H9 (cell line): ENCODE data around the gene RNF186. TPM values are rescaled to one million over a fixed set of nuclear protein-coding genes. Genes with fewer than 3 reads are reported as not detected.

Experiments used
- DNase-seq: peaks from one replicate; pipeline ENCODE4 v3.0.0-alpha.2; 2017
- H2AFZ ChIP-seq: one replicate; pipeline ENCODE4 v1.6.1; 2013; ENCODE audit warnings: mild to moderate bottlenecking, low read length, control low read depth, moderate library complexity
- H2AK5ac ChIP-seq: 2 replicates; pipeline ENCODE4 v1.6.1; 2013; ENCODE audit warnings: low read length, control low read depth, mixed read lengths; ENCODE audit not compliant: insufficient read length
- H2BK120ac ChIP-seq: one replicate; pipeline ENCODE4 v1.6.1; 2013; ENCODE audit warnings: low read depth, mild to moderate bottlenecking, low read length, control low read depth, inconsistent platforms; ENCODE audit not compliant: poor library complexity, severe bottlenecking
- H2BK12ac ChIP-seq: 2 replicates; pipeline ENCODE4 v1.6.1; 2013; ENCODE audit warnings: low read length, control low read depth, mixed read lengths, low read depth; ENCODE audit not compliant: insufficient read length
- H2BK15ac ChIP-seq: 2 replicates; pipeline ENCODE4 v1.6.1; 2013; ENCODE audit warnings: low read depth, low read length, control low read depth
- H2BK20ac ChIP-seq: one replicate; pipeline ENCODE4 v1.6.1; 2013; ENCODE audit warnings: low read depth, mild to moderate bottlenecking, low read length, control low read depth, inconsistent platforms; ENCODE audit not compliant: poor library complexity, severe bottlenecking
- H2BK5ac ChIP-seq: 2 replicates; pipeline ENCODE4 v1.6.1; 2013; ENCODE audit warnings: low read length, control low read depth, mixed read lengths; ENCODE audit not compliant: insufficient read length
- H3K14ac ChIP-seq: 2 replicates; pipeline ENCODE4 v1.6.1; 2013; ENCODE audit warnings: low read length, control low read depth; ENCODE audit not compliant: insufficient read depth
- H3K18ac ChIP-seq: 2 replicates; pipeline ENCODE4 v1.6.1; 2013; ENCODE audit warnings: low read depth, mild to moderate bottlenecking, mixed read lengths, low read length, control low read depth; ENCODE audit not compliant: insufficient read length
- H3K23ac ChIP-seq: 2 replicates; pipeline ENCODE4 v1.6.1; 2013; ENCODE audit warnings: low read length, control low read depth, mixed read lengths, low read depth; ENCODE audit not compliant: insufficient read length
- H3K23me2 ChIP-seq: 2 replicates; pipeline ENCODE4 v1.6.1; 2013; ENCODE audit warnings: low read depth, mild to moderate bottlenecking, mixed read lengths, low read length, control low read depth; ENCODE audit not compliant: insufficient read length, poor library complexity, severe bottlenecking
- H3K27ac ChIP-seq: 2 replicates; pipeline ENCODE4 v1.5.1; 2013; ENCODE audit warnings: low read length, control low read depth, mixed read lengths, low read depth; ENCODE audit not compliant: insufficient read length
- H3K27me3 ChIP-seq: 2 replicates; pipeline ENCODE4 v1.6.1; 2013; ENCODE audit warnings: low read length, control low read depth, inconsistent platforms; ENCODE audit not compliant: insufficient read depth
- H3K4ac ChIP-seq: 2 replicates; pipeline ENCODE4 v1.6.1; 2013; ENCODE audit warnings: low read depth, mild to moderate bottlenecking, control low read depth, inconsistent platforms, low read length, moderate library complexity
- H3K4me1 ChIP-seq: 2 replicates; pipeline ENCODE4 v1.6.1; 2013; ENCODE audit warnings: low read length, control low read depth, inconsistent platforms; ENCODE audit not compliant: insufficient read depth
- H3K4me2 ChIP-seq: 2 replicates; pipeline ENCODE4 v1.6.1; 2013; ENCODE audit warnings: low read length, control low read depth, mixed read lengths; ENCODE audit not compliant: insufficient read length, insufficient read depth
- H3K56ac ChIP-seq: 2 replicates; pipeline ENCODE4 v1.6.1; 2013; ENCODE audit warnings: low read depth, mild to moderate bottlenecking, mixed read lengths, low read length, control low read depth; ENCODE audit not compliant: insufficient read length
- H3K79me1 ChIP-seq: 2 replicates; pipeline ENCODE4 v1.6.1; 2013; ENCODE audit warnings: low read depth, mild to moderate bottlenecking, moderate library complexity, low read length, control low read depth, inconsistent platforms; ENCODE audit not compliant: insufficient read depth, poor library complexity, severe bottlenecking
- H3K79me2 ChIP-seq: 2 replicates; pipeline ENCODE4 v1.6.1; 2013; ENCODE audit warnings: low read length, control low read depth, inconsistent platforms; ENCODE audit not compliant: insufficient read depth
- H3K9ac ChIP-seq: 2 replicates; pipeline ENCODE4 v1.6.1; 2013; ENCODE audit warnings: low read length, control low read depth, mixed read lengths; ENCODE audit not compliant: insufficient read length; ENCODE audit errors: extremely low read depth
- H3K9me3 ChIP-seq: one replicate; pipeline ENCODE4 v1.6.1; 2013; ENCODE audit warnings: low read depth, low read length, inconsistent platforms; ENCODE audit not compliant: control insufficient read depth
- H3T11ph ChIP-seq: one replicate; pipeline ENCODE4 v1.6.1; 2013; ENCODE audit warnings: mild to moderate bottlenecking, low read length, control low read depth, inconsistent platforms
- H4K20me1 ChIP-seq: one replicate; pipeline ENCODE4 v1.6.1; 2013; ENCODE audit not compliant: control insufficient read depth, insufficient read length, insufficient read depth
- H4K5ac ChIP-seq: 2 replicates; pipeline ENCODE4 v1.6.1; 2013; ENCODE audit warnings: low read depth, mild to moderate bottlenecking, mixed read lengths, low read length, control low read depth; ENCODE audit not compliant: insufficient read length
- H4K8ac ChIP-seq: replicated peaks from 2 replicates; pipeline ENCODE4 v1.6.1; 2013; ENCODE audit warnings: low read length, control low read depth, mixed read lengths, low read depth; ENCODE audit not compliant: insufficient read length
- H4K91ac ChIP-seq: 2 replicates; pipeline ENCODE4 v1.6.1; 2013; ENCODE audit warnings: low read depth, mild to moderate bottlenecking, moderate library complexity, mixed read lengths, low read length, control low read depth; ENCODE audit not compliant: insufficient read length
- H3K27ac Mint-ChIP-seq, 3 experiments: 2 replicates in 2 of 3; 3 replicates in 1 of 3; pipeline ENCODE4 v1.8.0; 2020 to 2021; ENCODE audit warnings: mixed read lengths in 3 of 3, mild to moderate bottlenecking in 1 of 3, moderate library complexity in 1 of 3
- H3K27me3 Mint-ChIP-seq: 2 replicates; pipeline ENCODE4 v1.8.0; 2021; ENCODE audit warnings: low read depth, mild to moderate bottlenecking, moderate library complexity, mixed read lengths
- H3K36me3 Mint-ChIP-seq, 3 experiments: 2 replicates in 2 of 3; 3 replicates in 1 of 3; pipeline ENCODE4 v1.8.0; 2020 to 2021; ENCODE audit warnings: low read depth in 3 of 3, mixed read lengths in 3 of 3; ENCODE audit not compliant: insufficient read depth in 1 of 3
- H3K4me1 Mint-ChIP-seq, 2 experiments: 2 replicates each; pipeline ENCODE4 v1.8.0; 2020; ENCODE audit warnings: mixed read lengths in 2 of 2
- H3K4me3 Mint-ChIP-seq, 2 experiments: 2 replicates in 1 of 2; 3 replicates in 1 of 2; pipeline ENCODE4 v1.8.0; 2020 to 2021; ENCODE audit warnings: mild to moderate bottlenecking in 2 of 2, mixed read lengths in 2 of 2, moderate library complexity in 1 of 2
- H3K9me3 Mint-ChIP-seq, 2 experiments: 2 replicates in 1 of 2; 3 replicates in 1 of 2; pipeline ENCODE4 v1.8.0; 2020; ENCODE audit warnings: mild to moderate bottlenecking in 2 of 2, mixed read lengths in 2 of 2, moderate library complexity in 1 of 2
- CTCF ChIP-seq: fragments of 200-600 bp; sonication (generic); conservative IDR thresholded peaks from 3 replicates; pipeline ENCODE4 v1.8.0; 2021; ENCODE audit warnings: antibody characterized with exemption, mild to moderate bottlenecking
- total RNA-seq: library from RNA; stranded (reverse); gene quantifications from 2 replicates; pipeline ENCODE4 v1.2.1, GENCODE V29; 2021

The RNF186 gene
- total RNA-seq, 1 experiment from 2014 or later: not detected

DNA sequence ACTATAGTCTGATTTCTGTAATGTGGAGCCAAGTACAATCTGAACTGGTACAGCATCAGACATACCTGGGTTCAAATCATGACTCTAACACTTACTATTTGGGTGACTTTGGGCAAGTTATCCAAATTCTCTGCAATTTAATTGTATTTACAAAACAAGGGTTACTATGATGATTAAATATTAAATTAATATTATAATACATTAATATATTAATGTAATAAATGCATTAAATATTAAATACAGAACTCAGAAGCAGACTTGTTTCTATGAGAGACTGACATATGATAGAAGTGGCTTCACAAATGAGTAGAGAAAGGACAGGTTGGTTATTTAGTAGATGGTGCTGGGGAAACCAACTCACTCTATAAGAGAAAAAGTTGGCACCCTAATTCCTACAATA, 39.8 kb upstream of the RNF186 start:
- H3K9me3 Mint-ChIP-seq: no peaks in the 10 kb centered on the region
- no peak overlapping the region for H2AFZ ChIP-seq
- H3T11ph ChIP-seq: no peak overlapping the region
- no peak overlapping the region for H2BK120ac ChIP-seq
- no peak overlapping the region for H2BK5ac ChIP-seq
- H3K27me3 ChIP-seq: no peaks in the 10 kb centered on the region
- no peak overlapping the region for H3K56ac ChIP-seq
- peaks cover 11% of the 10 kb centered on the region for H3K27me3 Mint-ChIP-seq
- no peaks in the 10 kb centered on the region for H3K23me2 ChIP-seq
- H3K18ac ChIP-seq: no peak overlapping the region
- H3K79me2 ChIP-seq: no peaks in the 10 kb centered on the region
- peaks cover 0 to 2% of the 10 kb centered on the region in 2 experiments; a peak in 1 of 4 replicates for H3K4me1 Mint-ChIP-seq
- no peak overlapping the region for H2BK15ac ChIP-seq
- no peak overlapping the region for H3K23ac ChIP-seq
- no peak overlapping the region for H2AK5ac ChIP-seq
- H3K4me1 ChIP-seq: no peaks in the 10 kb centered on the region
- H4K20me1 ChIP-seq: no peaks in the 10 kb centered on the region
- no peak for TF ChIP-seq CTCF
- H2BK12ac ChIP-seq: no peak overlapping the region
- DNase-seq: no peak
- H4K8ac ChIP-seq: no peak overlapping the region
- H2BK20ac ChIP-seq: no peak overlapping the region
- H3K4me2 ChIP-seq: no peak overlapping the region
- no peak overlapping the region for H3K9ac ChIP-seq
- H3K4ac ChIP-seq: no peak overlapping the region
- no peak overlapping the region for H3K14ac ChIP-seq
- no peak overlapping the region for H4K91ac ChIP-seq
- H3K4me3 Mint-ChIP-seq: no peak overlapping the region
- H3K9me3 ChIP-seq: no peaks in the 10 kb centered on the region
- H3K79me1 ChIP-seq: no peaks in the 10 kb centered on the region
- no peak overlapping the region for H3K27ac Mint-ChIP-seq
- no peaks in the 10 kb centered on the region for H3K36me3 Mint-ChIP-seq
- H3K27ac ChIP-seq: no peak overlapping the region
- H4K5ac ChIP-seq: no peak overlapping the region
